Measurements from ENCODE around the gene ARL8B.
"Not testable (repeated sequence)": the region's sequence is repeated elsewhere in the genome, so short reads cannot be mapped to it uniquely, and the experiment has no call there.

Gene ARL8B

DNA sequence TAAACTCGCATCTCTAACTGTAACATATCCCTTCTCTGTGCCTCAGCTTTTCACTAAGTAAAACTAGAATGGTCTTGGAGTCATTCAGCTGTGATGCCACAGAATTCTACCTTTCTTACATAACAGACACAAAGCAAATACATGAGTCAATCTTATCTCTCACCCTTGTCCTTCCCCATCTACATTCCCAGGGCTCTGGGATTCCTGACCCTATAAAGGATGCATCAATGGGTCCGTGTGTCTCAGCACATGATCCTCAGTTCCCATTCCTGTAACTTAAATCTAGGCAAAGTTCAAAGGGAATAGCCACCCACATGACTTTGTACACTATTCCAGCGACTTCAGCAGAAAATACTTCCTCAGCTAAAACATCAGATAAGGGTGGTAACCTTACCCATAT is 11.8 kb upstream of the ARL8B start:
- DNase-seq (ENCODE audit: low read depth in 4 of 4, low spot score in 1 of 4): no peak

DNA sequence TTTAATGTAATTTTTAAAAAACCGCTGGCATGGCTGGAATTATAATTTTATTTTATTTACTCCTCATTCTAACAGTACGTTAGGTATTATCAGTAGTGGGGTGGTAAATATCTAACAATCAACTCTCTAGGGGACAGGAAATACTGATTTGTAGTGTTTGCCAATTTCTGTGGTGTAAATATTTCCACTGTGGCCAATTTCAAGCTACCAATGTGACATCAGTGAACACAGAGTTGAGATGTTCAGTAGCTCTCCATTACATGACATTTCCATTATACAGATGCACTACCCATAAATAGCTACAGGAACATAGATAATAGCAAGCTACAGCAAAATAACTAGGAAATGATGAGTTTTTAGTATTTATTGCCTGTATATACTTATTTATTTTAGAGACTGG is 10.0 kb upstream of the ARL8B start:
- DNase-seq (ENCODE audit: low read depth in 4 of 4, low spot score in 1 of 4): no peak

DNA sequence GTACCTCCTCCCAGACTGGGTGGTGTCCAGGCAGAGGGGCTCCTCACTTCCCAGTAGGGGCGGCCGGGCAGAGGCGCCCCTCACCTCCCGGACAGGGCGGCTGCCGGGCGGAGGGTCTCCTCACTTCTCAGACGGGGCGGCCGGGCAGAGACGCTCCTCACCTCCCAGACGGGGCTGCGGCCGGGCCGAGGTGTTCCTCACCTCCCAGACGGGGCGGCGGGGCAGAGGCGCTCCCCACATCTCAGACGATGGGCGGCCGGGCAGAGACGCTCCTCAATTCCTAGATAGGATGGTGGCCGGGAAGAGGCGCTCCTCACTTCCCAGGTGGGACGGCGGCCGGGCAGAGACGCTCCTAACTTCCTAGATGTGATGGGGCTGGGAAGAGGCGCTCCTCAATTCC is 8.4 kb upstream of the ARL8B start:
- not testable (repeated sequence) for DNase-seq (ENCODE audit: low read depth in 4 of 4, low spot score in 1 of 4)

DNA sequence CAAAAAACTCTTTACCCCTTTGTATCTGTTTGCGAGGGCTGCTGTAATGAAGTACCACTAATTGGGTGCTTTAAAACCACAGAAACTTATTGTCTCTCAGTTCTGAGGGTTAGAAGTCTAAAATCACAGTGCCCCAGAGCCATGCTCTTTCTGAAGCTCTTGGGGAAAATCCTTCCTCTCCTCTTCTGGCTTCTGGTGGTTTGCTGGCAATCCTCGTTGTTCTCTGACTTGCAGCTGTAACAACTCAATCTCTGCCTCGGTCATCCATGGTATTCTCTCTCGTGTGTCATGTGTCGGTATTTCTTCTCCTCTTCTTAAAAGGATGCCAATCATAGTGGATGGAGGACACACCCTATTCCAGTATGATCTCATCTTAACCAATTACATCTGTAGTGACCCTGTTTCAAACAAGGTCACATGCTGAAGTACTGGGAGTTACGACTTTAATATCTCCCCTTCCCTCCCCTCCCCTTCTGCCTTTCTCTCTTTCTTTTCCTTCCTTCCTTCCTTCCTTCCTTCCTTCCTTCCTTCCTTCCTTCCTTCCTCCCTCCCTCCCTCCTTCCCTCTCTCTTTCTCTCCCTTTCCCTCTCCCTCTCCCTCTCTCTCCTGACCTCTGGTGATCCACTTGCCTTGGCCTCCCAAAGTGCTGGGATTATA is 6.5 kb upstream of the ARL8B start:
- DNase-seq (ENCODE audit: low read depth in 4 of 4, low spot score in 1 of 4): no peak

DNA sequence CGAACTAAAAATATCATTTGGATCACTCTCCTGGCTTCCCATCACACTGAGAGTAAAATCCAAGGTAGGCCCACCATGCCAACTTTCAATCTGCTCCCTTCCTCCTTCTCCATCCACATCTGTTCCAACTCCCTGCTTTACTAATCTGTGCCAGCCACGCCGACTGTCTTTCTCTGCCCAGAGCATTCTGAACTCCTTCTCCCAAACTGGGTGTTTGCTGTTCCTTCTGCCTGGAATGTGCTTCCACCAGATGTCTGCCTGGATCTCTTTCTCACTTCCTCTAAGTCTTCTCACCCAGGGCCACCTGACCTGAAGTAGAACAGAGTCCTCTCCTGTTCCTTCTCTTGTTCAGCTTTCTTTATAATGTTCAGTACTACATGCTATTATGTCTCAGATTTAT is 5.6 kb upstream of the ARL8B start:
- DNase-seq (ENCODE audit: low read depth in 4 of 4, low spot score in 1 of 4): no peak

DNA sequence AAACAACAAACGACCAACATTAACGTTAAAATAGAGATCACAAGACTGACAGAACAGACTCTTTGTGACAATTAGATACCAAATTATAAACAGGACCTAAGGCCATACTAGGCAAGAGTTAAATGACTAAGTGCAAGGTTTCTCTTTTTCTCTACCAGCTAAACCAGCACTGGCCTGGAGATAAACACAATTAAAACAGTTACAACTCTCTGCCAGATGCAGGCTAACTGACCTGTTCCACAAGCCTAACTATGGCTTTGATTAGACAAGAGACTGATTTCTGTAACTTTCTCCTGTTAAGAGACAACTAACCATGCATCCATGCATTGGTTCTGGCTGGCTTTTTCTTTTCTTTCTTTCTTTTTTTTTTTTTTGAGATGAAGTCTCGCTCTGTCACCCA is 1.6 kb upstream of the ARL8B start:
- no peak for DNase-seq (ENCODE audit: low read depth in 4 of 4, low spot score in 1 of 4)

DNA sequence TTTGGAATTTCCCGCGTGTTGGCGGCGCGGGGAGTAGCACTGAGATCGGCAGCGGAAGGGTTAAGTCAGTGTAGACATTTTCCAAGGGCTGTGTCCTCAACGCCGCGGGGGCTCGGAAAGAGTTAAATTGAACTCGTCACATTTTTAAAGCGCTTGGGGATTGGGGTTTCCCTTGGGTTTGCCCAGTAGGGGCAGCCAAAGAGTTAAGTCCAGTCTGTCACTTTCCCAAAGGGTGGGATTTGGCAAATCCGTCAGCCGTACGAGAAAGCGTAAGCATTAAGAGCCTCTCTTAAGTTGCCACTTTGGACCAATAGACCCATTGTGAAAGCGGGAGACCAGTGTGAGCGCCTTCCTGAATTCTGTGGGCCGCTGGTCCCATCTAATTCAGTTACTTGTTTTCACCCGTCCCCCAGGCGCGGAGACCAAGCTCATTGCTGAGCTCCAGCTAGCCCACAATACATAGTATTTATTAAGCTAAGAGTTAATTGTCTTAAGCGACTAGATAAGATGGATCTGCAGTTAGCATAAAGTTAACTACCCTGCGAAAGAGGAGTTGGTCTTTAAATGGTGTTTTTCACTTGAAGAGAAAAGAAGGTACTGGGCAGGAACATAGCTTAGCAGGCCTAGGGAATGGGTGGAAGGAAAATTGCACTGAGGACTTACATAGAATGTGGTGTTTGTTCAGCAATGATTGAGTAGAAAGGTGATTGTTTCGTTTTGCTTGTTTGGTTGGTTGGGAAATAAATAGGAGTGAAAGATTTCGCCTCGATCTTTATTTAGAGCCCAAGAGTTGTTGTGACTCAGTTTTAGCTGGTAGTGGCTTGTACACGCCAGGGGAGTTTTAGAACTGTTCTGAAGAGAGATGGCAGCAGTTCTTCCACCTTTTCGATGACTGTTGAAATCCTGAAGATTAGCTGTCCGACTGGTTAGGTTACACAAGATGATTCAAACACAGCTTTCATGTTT is 932 bp downstream of the ARL8B start:
- peak in 1 of 4 experiments; percentile 10 for DNase-seq (ENCODE audit: low read depth in 4 of 4, low spot score in 1 of 4)

DNA sequence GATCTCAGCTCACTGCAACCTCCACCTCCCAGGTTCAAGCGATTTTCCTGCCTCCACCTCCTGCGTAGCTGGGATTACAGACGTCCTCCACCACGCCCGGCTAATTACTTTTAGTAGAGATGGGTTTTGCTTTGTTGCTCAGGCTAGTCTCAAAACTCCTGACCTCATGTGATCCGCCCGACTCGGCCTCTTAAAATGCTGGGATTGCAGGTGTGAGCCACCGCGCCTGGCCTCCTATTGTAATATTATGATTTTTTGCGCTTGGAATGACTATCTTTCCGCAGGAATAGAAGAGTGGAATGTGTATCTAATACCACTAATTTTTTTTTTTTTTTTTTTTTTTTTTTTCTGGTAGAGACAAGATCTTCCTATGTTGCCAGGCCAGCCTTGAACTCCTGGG is 1.8 kb downstream of the ARL8B start:
- no peak for DNase-seq (ENCODE audit: low read depth in 4 of 4, low spot score in 1 of 4)

DNA sequence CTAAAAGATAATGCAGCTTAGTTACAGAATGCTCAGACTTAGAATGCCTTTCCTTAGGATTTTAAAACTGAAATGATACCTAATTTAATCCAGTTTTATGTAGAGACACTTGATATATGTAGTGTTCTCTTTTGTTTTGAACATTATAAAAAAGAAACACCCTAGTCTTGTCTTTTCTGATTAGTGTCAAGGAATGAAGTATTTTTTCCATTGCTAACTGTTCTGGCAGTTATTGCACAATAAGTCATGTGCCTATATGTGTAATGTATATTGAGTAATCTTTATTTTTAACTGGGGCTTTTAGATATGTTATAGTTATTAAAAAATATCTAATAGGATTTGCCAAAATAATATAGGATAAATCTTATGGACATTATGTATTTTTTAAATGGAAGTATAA is 4.5 kb downstream of the ARL8B start:
- no peak for DNase-seq (ENCODE audit: low read depth in 4 of 4, low spot score in 1 of 4)

DNA sequence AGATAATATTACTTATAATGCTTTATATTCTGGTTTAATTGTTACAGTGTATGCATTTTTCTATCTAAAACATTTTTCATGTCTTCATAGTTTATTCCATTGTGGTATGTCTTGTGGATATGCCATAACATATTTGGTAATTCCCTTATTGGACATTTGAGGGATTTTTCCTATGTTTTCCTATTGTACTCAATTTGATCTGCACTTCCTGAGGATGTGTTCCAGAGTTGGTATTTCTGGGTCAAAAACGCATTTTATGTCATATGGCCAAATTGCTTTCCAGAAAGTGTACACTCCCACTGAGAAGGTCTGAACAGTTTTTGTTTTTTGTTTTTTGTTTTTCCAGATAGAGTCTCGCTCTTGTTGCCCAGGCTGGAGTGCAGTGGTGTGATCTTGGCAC is 6.8 kb downstream of the ARL8B start:
- no peak for DNase-seq (ENCODE audit: low read depth in 4 of 4, low spot score in 1 of 4)

DNA sequence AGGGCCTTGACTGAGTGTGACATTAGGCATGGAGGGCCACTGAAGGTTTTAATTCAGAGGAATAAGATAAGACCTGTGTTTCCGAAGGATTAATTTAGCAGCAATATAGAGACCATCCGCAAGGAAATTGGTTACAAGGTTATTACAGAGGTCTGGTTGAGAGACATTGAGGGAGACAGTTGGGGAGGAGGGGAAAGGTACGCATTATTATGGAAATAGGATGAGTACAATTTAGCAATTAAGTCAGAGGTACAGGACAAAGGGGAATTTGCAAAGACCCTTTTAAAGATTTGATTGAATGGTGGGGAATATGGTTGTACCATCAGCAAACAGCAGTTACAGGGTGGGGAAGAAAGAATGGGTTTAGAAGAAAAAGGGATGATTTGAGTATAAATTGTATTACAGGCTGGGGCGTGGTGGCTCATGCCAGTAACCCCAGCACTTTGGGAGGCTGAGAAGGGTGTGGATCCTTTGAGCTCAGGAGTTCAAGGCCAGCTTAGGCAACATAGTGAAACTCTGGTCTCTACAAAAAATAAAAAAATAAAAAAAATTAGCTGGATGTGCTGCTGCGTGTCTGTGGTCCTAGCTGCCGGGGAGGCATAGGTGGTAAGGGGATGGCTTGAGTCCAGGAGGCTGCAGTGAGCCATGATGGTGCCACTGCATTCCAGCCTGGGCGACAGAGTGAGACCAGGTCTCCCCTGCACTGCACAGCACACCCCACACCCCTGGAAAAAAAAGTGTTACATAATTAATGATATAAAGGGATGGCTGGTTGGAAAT is 11.3 kb downstream of the ARL8B start:
- no peak for DNase-seq (ENCODE audit: low read depth in 4 of 4, low spot score in 1 of 4)

DNA sequence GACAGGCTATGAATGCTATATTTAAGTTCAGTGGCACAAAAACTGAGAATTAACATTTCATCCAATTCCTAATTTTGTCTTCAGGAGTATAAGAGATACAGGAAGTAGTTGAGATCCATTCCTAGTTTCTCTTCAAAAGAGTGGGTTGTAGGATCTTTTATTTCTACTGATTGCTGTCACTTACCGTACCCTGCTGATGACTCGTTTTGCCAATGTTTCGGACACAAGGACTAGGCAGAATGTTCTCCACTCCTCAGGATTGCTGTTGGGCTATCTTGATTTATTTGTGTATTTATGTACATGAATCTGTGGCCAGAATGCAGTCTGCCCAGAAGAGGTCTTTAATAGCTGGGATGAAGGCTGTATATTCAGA is 11.9 kb downstream of the ARL8B start:
- DNase-seq (ENCODE audit: low read depth in 4 of 4, low spot score in 1 of 4): no peak

DNA sequence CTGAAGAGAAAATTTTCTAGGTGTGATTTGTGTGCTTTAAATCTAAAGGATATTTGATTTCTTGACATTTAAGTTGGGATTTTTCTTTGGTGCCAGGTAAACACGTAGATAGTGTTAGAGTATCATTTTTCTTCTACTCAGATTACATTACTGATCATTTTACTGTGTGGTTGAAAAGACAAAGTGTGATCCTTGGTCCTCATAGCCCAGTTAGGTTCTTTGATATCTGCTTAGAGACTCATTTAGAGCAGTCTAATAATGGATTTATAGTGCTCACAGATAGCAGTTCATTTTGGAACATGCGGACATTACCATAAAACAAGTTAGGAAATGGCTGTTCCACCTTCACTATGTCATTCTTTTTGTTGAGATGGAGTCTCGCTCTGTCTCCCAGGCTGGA is 12.4 kb downstream of the ARL8B start:
- DNase-seq (ENCODE audit: low read depth in 4 of 4, low spot score in 1 of 4): no peak

DNA sequence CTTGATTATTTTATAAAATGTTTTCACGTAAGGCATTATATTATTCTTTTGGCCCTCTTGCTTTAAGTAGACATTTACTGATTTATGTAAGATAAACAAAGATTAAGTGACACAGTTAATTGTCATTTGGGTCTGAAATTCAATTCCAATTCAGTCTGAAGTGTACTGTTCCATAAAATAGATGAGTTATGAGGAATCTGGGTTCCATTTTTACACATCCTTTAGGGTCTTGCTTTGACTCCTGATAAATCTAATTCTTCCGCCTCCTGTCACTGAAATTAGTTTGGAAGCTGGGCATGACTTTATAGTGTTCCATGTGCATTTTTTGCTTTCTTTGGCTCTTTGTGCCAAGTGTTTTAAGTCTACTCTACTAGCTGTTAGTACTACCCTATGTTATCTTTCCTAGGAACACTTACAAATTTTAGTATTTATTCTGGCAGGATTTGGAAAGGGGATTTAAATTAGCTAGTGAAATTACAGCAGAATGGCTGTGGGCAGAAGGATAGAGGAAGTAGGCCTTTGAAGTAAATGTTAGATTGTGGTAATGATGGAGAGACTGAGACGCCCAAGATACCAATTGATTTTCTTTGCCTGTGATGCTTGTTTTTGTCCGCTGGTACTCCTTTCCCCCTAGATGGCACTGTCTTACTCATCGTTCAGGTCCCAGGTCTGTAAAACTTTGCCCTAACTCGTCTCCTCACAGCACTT is 14.3 kb downstream of the ARL8B start:
- no peak for DNase-seq (ENCODE audit: low read depth in 4 of 4, low spot score in 1 of 4)

DNA sequence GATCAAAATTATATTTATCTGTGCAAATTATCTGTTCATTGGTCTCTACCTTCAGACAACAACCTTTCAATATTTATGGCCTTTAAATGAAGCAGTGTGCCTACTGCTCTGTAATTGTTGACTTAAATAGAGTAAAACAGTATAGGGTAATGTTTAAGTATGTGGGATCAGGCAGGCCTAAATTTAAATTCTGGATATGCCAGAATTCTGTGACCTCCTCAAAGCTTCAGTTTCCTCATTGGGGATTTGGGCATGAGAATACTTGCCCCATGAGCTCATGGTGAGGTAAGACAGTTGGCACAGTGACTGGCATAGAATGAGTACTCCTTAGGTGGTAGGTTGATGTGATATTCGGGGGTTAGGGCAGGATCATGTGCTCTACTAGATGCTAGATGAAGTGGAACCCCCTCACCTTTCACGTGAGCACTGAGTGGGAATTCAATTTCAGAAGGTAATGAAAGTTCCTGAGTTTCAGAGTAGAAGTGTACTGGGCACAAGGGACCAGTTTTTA is 14.9 kb downstream of the ARL8B start:
- DNase-seq (ENCODE audit: low read depth in 4 of 4, low spot score in 1 of 4): no peak

DNA sequence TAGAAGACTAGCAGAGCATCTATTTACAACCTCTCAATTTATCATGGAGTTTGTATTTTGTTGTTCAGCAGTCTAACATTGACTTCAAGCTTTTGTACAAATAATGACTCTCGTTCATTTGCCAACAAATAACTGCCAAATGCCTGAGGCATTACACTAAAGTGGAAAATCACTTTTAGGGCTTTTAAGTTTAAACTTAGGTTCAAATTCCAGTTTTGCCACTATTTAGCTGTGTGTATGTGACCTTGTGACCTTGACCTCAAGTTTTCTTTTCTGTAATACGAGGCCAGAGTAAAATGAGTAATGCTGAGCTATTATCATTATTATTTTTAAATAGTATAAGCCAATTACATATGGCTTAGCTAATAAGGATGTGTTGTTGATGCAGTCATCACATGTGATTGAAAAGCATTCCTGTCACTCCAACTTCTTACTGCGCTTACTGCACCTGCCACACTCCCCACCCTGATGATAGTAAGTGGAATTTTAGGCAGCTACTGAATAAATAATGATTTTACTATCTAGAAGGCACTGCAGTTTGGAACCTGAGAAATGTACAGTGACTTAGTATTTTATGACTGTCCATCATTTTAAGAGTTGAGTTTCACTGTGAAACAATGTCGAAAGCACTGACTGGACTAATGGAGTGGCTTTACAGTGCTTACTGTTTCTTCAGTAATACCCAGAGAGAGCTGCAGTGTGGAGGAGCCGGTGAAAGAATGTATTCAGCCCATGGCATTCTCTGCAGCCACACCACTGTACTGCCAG is 16.3 kb downstream of the ARL8B start:
- no peak for DNase-seq (ENCODE audit: low read depth in 4 of 4, low spot score in 1 of 4)

DNA sequence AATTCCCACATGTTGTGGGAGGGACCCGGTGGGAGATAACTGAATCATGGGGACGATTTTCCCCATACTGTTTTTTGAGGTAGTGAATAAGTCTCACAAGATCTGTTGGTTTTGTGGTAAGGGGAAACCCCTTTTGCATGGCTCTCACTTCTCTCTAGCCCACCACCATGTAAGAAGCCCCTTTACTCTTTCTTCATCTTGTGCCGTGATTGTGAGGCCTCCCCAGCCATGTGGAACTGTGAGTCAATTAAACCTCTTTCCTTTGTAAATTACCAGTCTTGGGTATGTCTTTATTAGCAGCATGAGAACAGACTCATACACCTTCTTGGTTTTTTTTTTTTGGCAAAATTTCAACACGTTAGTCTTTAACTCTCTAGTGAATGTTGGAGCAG is 18.1 kb downstream of the ARL8B start:
- DNase-seq (ENCODE audit: low read depth in 4 of 4, low spot score in 1 of 4): no peak

DNA sequence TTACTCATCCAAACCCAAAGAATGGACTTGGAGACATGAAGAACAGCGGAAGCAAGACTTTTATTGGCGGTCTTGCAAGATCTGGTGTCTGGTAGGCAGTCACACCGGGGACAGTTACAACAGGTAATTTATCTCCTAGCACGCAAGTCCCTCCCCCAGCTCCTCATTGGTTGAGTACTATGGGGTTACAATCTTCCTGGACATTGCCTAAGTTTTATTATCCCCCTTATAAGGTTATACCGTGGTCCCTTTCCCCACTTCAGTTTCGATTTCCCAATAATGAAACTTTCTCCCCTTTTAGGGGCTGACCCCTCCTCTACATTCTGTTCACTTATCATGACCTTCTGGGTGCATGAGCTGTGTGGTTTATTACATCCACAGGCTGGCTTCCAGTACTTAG is 18.7 kb downstream of the ARL8B start:
- DNase-seq (ENCODE audit: low read depth in 4 of 4, low spot score in 1 of 4): no peak

DNA sequence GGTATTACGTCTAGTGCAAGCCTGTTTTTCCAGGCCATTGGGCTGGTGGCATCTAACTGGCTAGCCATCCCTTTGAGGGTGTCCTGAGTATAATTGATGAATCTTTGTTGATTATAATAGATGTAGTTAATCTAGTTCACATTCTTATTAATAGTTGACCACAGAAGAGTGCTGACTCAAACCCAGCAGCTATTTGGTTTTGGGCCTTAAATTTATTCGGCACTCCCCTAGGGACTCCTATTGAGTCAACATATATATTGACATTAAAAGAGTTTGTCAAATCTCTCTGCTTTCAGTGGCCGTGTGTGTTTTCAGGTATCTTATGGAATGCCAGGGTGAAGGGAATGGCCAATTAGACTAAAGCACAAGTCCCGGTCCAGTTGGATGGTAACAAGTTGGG is 19.7 kb downstream of the ARL8B start:
- no peak for DNase-seq (ENCODE audit: low read depth in 4 of 4, low spot score in 1 of 4)

DNA sequence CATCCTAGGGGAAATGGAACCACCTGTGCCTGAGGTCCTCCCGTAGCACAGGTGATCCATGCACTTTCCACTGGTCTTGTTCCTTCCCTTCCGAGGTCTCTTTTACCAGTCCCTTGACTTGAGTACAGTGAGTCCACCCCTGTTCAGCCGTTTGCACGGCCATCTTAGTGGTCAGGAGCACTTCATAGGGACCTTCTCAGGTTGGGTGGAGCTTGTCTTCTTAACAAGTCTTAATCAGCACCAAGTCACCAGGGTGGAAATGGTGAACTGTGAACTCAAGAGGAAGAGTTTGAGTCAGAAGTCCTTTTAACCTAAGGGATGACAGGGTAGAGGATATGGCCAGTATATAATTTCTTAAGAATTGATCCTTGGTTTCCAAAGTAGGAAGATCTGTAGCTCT is 21.4 kb downstream of the ARL8B start:
- DNase-seq (ENCODE audit: low read depth in 4 of 4, low spot score in 1 of 4): no peak
